GM19351 (cell line): ENCODE data around the gene TFPI.

Source experiments
- ATAC-seq: cut with Tn5 transposase; IDR thresholded peaks from one replicate; pipeline ENCODE4 v1.9.1; 2021; ENCODE audit warnings: mild to moderate bottlenecking, moderate library complexity; ENCODE audit not compliant: unreplicated experiment

Gene TFPI

DNA sequence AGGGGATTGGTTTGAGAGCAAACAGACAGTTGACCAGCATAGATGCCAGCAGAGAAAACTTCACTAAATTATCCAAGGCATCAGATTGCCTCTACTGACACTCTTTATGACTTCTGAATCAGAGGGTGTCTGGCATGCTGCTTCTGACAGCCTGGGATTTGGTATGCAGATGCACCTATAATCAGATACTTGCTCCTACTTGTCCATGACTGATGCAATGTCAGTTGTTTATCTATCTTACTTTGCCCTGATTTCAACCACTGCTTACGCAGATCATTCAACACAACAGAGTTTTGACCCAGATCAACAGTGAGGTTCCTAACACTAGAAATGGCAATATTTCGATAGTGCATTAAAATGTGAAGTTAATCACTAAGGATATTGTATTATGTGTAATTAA, 83.5 kb downstream of the TFPI start:
- no peak for ATAC-seq

DNA sequence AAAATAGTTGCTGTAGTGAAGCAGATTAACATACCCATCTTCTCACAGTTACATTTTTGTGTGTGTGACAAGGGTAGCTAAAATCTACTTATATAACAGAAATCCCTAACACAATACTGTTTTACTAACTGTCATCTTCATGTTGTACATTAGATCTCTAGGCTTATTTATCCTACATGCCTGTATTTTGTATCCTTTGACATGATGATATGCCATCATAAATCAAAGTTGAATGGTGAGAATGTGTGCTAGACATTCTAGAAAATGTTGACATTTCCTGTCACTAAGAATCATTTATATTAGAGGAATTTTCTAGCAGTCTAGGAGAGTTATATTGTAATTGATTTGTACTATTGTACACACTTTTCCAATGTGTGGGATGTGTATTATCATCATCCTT, 84.7 kb downstream of the TFPI start:
- no peak for ATAC-seq

DNA sequence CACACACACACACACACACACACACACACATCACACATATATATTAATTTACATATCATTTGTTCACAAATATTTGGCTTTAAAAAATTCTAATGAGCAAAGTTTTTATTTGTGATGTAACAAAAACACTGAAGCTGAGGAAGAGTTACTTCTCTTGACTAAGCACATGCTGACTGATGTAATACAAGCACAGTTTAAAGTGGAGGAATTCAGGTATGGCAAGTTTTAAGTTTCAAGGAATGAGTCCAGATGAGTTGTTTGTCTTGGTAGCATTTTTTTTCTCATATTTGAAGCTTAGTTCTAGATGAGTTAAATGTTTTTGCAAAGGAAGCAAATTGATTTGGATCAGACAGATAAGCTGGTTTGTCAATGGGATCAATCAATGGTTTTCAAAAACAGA, 86.0 kb downstream of the TFPI start:
- ATAC-seq = no peak

DNA sequence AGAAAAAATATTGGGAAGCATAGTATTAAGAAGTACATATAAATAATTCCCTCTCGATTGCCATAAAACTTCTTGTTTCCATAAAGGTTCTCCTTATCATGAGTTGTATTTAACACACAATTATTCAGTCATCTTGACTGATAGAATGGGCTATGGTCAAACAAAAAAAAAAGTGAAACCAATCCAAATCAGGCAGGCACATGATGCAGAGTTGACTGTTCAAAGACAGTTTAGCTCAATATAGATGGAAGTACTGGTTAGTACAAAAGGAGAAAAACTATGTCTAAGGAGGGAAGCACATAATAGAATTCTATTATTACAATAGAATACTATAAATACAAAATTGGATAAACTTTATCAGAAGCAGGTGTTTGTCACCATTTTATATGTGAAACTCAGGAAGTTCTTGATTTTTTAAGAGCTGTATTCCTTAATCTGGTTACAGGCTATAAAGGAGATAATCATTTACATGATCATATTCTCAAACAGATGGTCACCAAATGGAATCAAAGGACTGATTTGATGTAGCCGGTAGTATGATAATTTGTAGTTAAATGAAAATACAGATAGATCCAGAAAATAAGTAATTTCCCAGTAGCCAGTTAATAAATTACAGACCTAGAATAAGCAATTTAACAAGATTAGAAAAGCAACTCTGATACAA, 88.0 kb downstream of the TFPI start:
- peak; percentile 40 for ATAC-seq

DNA sequence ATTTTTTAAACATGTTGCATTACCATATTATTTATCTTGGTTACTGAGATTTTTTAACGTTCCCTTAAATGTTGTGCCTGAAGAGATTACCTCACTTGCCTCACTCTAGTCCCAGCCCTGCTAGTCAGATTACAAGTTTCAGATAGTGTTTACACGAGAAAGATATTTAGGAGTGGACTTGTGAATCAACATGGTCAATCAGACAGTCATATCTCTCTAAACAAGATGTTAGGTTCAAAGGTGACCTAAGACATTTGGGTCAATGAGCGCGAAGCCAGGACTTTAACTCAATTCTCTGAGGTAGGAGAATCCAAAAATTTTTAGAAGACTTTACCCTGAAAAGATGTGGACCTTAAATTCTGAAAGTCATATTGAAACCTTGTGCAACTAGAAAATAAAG, 91.4 kb downstream of the TFPI start:
- ATAC-seq = peak; percentile 38

DNA sequence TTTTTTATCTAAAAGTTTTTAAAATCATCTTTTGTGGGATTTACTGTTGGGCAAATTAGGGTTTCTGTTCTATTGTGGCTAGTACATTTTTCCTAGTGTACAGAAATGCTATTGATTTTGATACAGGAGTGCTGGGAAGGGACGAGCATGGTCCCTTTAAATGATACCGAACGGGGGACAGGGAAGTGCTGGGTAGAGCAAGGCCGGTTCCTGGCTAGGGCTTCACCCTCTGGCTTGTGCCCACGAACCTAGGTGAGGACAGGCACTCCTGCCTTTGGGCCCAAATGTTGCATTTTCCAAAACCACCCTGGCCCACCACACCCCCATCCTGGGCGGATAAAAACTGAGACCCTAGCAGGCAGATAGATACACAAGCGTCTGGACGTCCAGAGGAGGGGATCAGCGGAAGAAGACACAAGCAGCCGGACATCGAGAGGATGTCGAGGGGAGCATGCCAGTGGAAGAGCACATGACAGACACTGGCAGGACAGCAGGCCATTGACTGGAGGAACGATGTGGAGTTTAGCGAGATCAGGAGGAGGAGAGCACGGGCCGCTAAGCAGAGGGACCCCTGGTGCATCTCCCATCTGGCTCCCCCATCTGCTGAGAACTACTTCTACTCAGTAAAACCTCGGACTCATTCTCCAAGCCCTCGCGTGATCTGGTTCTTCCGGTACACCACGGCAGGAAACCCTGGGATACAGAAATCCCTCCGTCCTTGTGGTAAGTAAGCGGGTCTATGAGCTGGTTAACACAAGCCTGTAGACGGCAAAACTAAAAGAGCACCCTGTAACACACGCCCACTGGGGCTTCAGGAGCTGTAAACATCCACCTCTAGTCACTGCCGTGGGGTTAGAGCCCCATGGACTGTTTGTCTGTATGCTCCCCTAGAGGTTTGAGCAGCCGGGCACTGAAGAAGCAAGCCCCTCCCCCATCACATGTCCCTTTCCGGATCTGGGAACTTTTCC, 92.7 kb downstream of the TFPI start:
- ATAC-seq = no peak

DNA sequence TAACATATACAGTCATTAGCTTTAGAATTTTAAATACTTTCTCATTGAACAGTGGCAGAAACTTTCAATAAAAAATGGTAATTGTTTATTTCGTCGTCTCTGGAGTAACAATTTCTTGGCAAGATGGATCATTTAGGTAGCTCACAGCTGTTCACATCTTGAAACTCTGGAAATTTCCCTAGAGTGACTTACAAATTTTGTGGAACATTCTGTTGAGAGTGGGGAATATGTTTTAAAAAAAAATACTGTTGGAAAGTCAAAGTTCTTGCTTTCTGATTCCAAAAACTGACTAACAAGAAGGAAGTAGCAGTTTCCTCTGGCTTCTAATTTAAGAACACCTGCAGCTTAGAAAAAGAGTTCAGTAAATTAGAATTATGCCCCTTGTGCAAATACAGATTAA, 95.0 kb downstream of the TFPI start:
- ATAC-seq = no peak

DNA sequence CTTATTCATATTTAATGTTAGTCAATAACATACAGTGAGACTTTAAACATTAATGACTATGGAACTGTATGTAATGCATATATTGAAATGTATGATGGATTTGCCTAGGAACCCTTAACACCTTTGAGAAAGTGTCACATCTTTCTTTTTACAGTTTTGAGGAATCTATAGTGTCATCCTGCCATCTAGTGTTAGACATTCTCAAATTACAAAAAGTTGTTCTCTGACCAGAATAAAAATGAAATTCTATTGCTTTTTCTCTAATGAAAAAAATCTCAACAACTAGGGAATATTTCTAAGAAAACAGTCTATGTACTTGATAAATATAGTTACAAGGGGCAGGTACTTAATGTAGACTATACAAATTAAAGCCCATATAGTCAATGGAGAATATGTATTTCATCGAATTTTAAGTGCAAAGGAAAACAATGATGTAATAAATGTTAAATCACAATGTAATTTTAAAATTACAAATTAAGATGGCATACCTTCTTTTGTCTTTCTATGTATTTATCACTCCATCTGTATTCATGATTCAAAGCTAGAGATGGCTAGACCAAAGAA, 101.1 kb downstream of the TFPI start:
- ATAC-seq = no peak

DNA sequence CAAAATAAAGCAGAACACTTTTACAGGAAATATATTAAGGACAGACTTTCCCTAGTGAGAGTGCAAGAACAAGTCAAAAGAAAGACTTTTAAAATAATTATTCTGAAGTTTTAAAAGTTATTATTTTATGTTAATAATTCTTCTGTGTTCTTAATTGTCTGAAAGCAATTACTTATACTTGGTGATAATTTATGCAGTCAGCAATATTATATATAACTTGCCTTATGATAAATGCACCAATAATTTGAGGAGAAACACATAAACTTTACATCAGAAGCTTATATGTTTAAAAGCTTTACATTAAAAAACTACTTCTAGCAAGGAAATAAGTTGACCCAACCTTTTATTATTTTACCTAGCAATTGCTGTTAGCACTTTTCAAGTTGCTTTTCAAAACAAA, 102.7 kb downstream of the TFPI start:
- no peak for ATAC-seq

DNA sequence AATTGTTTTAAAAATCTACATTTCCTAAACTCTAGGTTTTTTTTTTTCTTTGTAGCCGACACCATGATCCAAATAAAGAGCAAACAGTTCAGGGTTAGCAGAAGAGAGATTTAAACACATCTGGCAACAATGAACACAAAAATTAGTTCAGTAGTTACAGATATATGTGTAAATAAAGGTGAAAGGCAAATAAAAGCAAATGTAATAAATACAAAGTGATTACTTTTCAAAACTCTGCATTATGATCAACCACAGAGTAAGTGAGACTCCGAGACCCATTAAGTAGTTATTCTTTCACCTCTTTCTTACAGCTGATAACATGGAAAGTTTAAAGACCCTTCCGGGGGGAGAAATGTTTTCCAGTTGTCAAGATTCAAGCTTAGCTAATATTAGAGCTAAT, 106.9 kb downstream of the TFPI start:
- no peak for ATAC-seq

DNA sequence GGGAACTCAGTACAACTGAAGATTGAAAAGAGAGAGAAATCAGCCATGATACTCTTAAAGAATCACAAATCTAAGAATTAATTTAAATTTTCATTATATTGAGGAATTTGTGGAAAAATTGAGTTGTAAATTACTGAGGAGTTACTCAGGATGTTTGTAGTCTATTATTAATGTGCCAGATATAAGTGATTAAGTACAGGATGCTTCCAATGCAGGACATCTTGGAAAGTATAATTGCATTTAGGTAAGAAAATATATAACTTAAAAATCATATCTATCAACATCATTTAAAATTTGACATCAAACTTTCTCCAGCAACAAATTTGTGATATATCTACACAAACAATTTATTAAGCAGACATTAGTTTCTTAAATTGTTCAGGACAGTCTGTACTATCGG, 107.5 kb downstream of the TFPI start:
- no peak for ATAC-seq

DNA sequence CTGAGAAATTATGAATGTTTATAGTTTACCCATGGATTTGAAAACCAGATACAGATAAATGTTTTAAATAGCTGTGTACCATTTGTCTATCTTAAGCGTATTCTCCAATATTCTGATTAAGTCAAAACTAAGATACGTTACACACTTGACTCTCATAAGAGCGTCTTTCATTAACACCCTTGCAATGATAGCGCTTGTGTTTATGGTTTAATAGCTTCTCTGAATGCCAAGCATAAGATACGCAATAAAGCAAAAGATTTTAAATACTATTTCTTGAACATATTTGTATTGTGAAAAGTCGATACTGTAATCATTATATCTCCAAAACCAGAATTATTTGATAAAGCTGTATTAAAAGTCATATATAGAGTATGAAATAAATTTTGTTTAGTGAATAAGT, 109.2 kb downstream of the TFPI start:
- ATAC-seq = no peak

DNA sequence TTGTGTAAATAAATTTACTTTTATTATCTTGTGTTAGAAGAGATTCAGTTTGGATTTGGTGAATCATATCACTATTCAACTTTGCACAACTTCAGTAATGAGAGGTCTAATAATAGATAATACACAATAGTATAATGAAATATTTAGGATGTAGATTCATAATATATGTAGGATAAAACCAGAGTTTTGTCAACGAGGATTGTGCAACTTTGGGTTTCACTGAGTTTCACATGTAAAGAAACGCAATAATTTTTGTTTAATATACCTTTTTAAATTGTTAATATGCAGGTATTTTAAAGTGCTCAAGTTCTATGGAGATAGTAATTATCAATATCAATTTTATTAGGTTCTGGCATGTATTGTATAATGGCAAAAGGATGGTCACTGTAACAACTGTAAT, 111.5 kb downstream of the TFPI start:
- no peak for ATAC-seq

DNA sequence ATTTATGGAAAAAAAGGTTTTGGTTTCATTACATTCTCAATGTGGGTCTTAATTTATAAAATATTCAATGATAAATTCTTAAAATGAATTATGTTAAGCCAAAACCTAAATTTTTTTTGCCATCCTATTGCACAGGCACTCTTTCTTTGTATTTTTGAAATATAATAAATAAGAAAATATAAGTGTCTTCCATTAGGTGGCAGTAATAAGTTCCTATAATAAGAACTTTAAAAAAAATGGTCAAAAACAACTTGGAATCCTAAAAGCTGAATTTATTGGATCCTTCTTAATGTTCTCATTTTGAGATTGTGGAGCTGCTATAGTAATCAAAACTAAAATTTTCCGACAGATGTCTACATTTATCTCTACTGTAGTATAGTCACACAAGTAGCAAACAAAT, 111.9 kb downstream of the TFPI start:
- no peak for ATAC-seq

DNA sequence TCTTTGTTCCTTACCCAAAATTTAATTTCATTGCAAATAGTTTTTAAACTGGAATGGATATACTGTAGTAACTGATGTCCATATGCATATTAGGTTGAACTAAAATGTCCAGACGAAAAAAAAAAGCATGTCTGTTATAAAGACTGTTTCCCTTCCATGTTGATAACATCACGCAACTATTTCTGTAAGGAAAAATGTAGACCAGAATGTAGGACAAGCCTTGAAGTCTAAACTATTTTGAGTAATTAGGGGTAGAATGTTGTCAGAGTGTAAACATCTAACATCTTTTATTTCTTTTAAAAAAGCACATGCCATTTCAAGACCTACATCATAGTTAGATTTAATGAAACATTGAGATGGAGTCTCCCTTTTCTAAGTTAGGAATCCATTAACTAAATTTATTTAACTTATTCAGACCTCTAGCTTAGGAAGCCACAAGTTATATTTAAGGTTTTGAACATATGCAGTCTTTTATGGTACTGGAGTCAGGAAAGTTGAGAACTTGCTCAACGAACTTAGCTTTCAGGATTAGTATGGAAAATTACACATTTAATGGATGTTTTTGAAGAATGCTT, 114.0 kb downstream of the TFPI start:
- ATAC-seq = no peak

DNA sequence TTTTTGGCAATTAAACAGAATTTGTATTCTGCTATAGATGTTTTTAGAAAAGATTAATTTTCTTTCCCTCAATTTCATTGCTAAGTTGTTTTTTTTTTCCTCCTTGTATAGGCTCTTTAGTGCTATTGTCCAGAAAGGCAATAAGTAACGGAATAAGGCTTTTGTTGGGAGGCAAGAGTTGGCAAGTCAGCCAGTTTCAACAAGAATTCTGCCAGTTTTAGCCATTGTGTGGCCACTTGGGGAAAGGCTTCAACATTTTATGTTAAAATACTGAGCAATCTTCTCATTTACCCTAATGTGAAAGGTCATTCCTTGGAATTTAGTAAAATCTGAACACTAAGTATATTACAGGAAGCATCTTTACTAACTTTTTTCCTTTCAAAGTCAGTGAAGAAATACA, 115.8 kb downstream of the TFPI start:
- no peak for ATAC-seq

DNA sequence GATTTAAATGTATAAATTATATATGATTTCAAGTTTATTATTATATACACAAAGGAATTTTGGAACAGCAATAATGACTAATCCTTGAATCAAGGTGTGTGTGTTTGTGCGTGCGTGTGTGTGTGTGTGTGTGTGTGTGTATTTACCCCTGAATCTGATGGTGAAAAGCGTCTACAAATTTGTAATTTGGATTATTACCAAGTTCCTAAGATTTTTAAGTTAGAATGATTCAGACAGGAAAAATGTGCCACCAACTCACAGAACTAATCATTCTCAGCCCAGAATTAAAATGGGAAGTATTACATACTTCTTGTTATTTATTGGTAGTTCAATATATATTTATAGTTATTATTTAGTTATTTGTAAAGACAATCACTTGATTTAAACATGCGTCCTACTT, 118.5 kb downstream of the TFPI start:
- no peak for ATAC-seq

DNA sequence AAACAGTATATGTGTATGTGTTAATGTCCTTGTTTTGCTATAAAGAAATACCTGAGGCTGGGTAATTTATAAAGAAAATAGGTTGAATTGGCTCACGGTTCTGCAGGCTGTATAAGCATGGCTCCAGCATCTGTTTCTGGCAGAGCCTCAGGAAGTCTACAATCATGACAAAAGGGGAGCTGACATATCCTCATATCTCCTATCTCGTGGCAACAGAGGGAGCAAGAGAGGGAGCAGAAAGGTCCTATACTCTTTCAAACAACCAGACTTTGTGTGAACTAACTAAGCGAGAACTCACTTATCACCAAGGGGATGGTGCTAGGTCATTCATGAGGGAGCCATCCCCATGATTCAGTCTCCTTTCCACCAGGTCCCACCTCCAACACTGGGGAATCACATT, 119.2 kb downstream of the TFPI start:
- no peak for ATAC-seq

DNA sequence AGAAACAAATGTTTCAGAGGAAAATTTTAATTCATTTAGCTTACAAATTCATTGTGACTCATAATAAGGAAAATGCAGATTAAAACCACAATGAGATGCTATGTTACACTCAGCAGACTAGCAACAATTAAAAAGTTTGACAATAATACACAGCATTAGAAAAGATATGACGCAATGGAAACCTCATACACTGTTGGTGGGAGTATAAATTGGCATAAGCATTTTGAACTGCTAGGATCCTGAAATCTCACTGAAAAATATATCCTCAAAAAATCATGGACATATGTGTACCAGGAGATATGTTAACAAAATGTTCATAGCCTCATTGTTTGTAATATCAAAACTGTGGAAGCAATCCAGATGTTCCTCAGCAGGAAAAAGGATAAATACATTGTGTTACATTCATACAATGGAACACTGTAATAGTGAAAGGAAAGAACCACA, 119.9 kb downstream of the TFPI start:
- no peak for ATAC-seq

DNA sequence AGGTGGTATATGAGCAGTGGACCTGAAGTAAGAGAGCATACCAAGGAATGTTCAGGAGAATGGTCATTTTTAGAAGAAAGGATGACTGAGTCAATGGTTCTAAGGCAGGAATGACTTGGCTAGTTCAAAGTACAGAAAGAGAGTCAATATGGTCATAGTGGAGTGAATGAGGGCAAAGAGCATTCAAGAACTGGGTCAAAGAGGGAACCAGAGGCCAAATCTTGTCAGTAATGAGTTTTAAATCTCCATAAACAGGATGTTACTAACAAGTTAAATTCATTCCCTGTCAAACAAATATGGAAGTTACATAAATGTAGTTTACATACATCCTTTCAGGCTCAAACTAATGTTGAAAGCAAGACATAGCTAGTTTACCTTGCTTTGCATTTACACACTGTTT, 122.3 kb downstream of the TFPI start:
- ATAC-seq = no peak

DNA sequence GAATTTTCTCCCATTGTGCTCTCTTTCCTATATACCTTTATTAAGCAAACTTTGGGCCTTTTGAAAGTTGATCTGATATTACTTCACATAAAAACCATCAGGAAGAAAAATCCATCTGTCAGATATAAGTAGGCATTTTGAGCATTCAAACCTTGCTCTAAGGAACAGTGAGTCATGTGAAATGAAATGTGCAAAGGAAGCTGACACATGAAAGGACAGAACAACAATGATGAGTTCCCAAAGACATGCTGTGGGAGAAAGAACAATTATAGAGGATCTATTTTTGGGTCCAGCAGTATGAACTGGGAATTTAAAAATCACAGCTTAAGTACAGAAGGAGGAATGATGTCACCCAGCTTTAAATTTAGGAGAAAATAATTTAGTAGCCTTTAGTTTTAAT, 124.2 kb downstream of the TFPI start:
- ATAC-seq = no peak

DNA sequence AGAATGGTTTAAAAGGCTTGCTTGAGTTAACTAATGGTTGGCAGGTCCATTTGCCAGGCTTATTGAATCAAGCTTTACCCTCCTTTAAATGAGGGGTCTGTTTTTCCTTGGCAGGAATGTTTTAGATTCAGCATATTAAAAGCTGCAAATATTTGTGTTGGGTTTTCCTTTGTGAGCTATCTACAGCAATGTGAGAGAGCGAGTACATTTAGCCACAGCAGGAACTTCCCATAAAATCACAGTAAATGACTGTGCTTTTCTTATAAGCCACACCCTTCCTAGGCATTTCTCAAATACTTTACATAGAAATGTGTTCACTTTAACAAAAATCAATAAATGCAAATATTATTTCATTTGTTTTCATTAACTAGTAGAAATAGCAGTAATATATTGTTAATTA, 130.1 kb downstream of the TFPI start:
- ATAC-seq = no peak
